ENCODE results near the gene NR0B2. TPM values are rescaled to one million over a fixed set of nuclear protein-coding genes. Genes with fewer than 3 reads are reported as not detected.

The NR0B2 gene
- total and polyA plus RNA-seq, 2 of the 13 experiments (the other 11 are each of a cell fraction or from before 2014, with no cell fraction given) = 72.5 to 133 TPM

DNA sequence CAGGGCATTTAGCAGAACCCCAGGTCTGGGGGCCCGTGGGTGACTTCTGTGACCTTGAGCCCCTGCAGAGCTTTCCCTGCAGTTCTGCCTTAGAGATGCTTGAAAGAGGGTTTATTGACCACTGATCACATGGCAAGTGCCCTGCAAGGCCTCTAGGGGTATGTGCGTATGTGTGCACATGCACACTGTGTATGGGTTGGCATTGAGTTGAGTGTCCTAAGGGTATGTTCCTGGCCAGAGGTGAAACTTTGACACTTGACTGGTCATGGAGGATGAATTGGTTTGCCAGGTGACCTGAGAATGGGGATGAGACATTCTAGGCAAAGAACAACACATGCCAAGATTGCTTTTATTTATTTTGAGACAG, 24.9 kb upstream of the NR0B2 start (continued):
- no peak for TF ChIP-seq NR1H2 (CRISPR knock-in tag; IDR thresholded peaks at IDR 0.05; ENCODE audit: borderline replicate concordance, low read depth)
- TF ChIP-seq CCDC6 (CRISPR knock-in tag; IDR thresholded peaks at IDR 0.05) = no peak
- TF ChIP-seq ZNF225 (CRISPR knock-in tag; IDR thresholded peaks at IDR 0.05) = no peak
- TF ChIP-seq, protein P1, sequence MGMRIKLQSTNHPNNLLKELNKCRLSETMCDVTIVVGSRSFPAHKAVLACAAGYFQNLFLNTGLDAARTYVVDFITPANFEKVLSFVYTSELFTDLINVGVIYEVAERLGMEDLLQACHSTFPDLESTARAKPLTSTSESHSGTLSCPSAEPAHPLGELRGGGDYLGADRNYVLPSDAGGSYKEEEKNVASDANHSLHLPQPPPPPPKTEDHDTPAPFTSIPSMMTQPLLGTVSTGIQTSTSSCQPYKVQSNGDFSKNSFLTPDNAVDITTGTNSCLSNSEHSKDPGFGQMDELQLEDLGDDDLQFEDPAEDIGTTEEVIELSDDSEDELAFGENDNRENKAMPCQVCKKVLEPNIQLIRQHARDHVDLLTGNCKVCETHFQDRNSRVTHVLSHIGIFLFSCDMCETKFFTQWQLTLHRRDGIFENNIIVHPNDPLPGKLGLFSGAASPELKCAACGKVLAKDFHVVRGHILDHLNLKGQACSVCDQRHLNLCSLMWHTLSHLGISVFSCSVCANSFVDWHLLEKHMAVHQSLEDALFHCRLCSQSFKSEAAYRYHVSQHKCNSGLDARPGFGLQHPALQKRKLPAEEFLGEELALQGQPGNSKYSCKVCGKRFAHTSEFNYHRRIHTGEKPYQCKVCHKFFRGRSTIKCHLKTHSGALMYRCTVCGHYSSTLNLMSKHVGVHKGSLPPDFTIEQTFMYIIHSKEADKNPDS (CRISPR knock-in tag; IDR thresholded peaks at IDR 0.05) = no peak
- peak; percentile 17; the same call in 1 of the 2 replicates for TF ChIP-seq ZNF598 (CRISPR knock-in tag; IDR thresholded peaks at IDR 0.05; ENCODE audit: borderline replicate concordance)
- no peak for TF ChIP-seq MXD4 (CRISPR knock-in tag; IDR thresholded peaks at IDR 0.05)
- TF ChIP-seq, protein P2, sequence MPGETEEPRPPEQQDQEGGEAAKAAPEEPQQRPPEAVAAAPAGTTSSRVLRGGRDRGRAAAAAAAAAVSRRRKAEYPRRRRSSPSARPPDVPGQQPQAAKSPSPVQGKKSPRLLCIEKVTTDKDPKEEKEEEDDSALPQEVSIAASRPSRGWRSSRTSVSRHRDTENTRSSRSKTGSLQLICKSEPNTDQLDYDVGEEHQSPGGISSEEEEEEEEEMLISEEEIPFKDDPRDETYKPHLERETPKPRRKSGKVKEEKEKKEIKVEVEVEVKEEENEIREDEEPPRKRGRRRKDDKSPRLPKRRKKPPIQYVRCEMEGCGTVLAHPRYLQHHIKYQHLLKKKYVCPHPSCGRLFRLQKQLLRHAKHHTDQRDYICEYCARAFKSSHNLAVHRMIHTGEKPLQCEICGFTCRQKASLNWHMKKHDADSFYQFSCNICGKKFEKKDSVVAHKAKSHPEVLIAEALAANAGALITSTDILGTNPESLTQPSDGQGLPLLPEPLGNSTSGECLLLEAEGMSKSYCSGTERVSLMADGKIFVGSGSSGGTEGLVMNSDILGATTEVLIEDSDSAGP (CRISPR knock-in tag; IDR thresholded peaks at IDR 0.05; ENCODE audit: borderline replicate concordance) = 0 out of 2 replicates have a peak, but pooled peaks have one; percentile 24
- TF ChIP-seq, protein P3, sequence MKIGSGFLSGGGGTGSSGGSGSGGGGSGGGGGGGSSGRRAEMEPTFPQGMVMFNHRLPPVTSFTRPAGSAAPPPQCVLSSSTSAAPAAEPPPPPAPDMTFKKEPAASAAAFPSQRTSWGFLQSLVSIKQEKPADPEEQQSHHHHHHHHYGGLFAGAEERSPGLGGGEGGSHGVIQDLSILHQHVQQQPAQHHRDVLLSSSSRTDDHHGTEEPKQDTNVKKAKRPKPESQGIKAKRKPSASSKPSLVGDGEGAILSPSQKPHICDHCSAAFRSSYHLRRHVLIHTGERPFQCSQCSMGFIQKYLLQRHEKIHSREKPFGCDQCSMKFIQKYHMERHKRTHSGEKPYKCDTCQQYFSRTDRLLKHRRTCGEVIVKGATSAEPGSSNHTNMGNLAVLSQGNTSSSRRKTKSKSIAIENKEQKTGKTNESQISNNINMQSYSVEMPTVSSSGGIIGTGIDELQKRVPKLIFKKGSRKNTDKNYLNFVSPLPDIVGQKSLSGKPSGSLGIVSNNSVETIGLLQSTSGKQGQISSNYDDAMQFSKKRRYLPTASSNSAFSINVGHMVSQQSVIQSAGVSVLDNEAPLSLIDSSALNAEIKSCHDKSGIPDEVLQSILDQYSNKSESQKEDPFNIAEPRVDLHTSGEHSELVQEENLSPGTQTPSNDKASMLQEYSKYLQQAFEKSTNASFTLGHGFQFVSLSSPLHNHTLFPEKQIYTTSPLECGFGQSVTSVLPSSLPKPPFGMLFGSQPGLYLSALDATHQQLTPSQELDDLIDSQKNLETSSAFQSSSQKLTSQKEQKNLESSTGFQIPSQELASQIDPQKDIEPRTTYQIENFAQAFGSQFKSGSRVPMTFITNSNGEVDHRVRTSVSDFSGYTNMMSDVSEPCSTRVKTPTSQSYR (CRISPR knock-in tag; IDR thresholded peaks at IDR 0.05; ENCODE audit: borderline replicate concordance) = no peak
- TF ChIP-seq CHD4 (IDR thresholded peaks at IDR 0.05; ENCODE audit: borderline replicate concordance, low read length) = 0 out of 2 replicates have a peak, but pooled peaks have one; percentile 8
- TF ChIP-seq, protein P4, sequence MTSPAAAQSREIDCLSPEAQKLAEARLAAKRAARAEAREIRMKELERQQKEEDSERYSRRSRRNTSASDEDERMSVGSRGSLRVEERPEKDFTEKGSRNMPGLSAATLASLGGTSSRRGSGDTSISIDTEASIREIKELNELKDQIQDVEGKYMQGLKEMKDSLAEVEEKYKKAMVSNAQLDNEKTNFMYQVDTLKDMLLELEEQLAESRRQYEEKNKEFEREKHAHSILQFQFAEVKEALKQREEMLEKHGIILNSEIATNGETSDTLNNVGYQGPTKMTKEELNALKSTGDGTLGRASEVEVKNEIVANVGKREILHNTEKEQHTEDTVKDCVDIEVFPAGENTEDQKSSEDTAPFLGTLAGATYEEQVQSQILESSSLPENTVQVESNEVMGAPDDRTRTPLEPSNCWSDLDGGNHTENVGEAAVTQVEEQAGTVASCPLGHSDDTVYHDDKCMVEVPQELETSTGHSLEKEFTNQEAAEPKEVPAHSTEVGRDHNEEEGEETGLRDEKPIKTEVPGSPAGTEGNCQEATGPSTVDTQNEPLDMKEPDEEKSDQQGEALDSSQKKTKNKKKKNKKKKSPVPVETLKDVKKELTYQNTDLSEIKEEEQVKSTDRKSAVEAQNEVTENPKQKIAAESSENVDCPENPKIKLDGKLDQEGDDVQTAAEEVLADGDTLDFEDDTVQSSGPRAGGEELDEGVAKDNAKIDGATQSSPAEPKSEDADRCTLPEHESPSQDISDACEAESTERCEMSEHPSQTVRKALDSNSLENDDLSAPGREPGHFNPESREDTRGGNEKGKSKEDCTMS (CRISPR knock-in tag; conservative IDR thresholded peaks at IDR 0.05) = no peak
- no peak for TF ChIP-seq KLF12 (CRISPR knock-in tag; IDR thresholded peaks at IDR 0.05; ENCODE audit: borderline replicate concordance)
- TF ChIP-seq, protein P5, sequence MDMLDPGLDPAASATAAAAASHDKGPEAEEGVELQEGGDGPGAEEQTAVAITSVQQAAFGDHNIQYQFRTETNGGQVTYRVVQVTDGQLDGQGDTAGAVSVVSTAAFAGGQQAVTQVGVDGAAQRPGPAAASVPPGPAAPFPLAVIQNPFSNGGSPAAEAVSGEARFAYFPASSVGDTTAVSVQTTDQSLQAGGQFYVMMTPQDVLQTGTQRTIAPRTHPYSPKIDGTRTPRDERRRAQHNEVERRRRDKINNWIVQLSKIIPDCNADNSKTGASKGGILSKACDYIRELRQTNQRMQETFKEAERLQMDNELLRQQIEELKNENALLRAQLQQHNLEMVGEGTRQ (IDR thresholded peaks at IDR 0.05; ENCODE audit: low read depth, low read length) = no peak
- TF ChIP-seq, protein P5 (CRISPR knock-in tag; IDR thresholded peaks at IDR 0.05; ENCODE audit: borderline replicate concordance) = 0 out of 2 replicates have a peak, but pooled peaks have one; percentile 24
- TF ChIP-seq ZNF382 (CRISPR knock-in tag; IDR thresholded peaks at IDR 0.05; ENCODE audit: borderline replicate concordance) = no peak

Measured in HepG2 (cell line).